Effector memory CD4-positive, alpha-beta T cell (primary cell): ENCODE measurements around the gene ADIPOR2.

Experiments
- DNase-seq, 3 donors: peaks; one replicate each; pipeline ENCODE4 v3.0.0-alpha.2; 2020
- H3K27ac ChIP-seq: 2 replicates; pipeline ENCODE4 v1.7.0; 2013; ENCODE audit warnings: mild to moderate bottlenecking, low read length, moderate library complexity; ENCODE audit not compliant: insufficient read depth, poor library complexity, severe bottlenecking
- H3K27me3 ChIP-seq: replicated peaks from 2 replicates; pipeline ENCODE4 v1.7.0; 2013; ENCODE audit warnings: mild to moderate bottlenecking, low read length; ENCODE audit not compliant: insufficient read depth, control insufficient read depth, poor library complexity, severe bottlenecking
- H3K36me3 ChIP-seq: 2 replicates; pipeline ENCODE4 v1.7.0; 2013; ENCODE audit warnings: mild to moderate bottlenecking, low read length, moderate library complexity; ENCODE audit not compliant: control insufficient read depth, insufficient read depth
- H3K4me1 ChIP-seq: 2 replicates; pipeline ENCODE4 v1.7.0; 2013; ENCODE audit warnings: low read length, mild to moderate bottlenecking; ENCODE audit not compliant: control insufficient read depth, insufficient read depth, poor library complexity, severe bottlenecking
- H3K4me3 ChIP-seq: 2 replicates; pipeline ENCODE4 v1.7.0; 2013; ENCODE audit warnings: low read length, low read depth, mild to moderate bottlenecking; ENCODE audit not compliant: insufficient read depth, poor library complexity, severe bottlenecking
- H3K9me3 ChIP-seq: 2 replicates; pipeline ENCODE4 v1.7.0; 2013; ENCODE audit warnings: mild to moderate bottlenecking, low read length, moderate library complexity; ENCODE audit not compliant: control insufficient read depth

ADIPOR2 gene

DNA sequence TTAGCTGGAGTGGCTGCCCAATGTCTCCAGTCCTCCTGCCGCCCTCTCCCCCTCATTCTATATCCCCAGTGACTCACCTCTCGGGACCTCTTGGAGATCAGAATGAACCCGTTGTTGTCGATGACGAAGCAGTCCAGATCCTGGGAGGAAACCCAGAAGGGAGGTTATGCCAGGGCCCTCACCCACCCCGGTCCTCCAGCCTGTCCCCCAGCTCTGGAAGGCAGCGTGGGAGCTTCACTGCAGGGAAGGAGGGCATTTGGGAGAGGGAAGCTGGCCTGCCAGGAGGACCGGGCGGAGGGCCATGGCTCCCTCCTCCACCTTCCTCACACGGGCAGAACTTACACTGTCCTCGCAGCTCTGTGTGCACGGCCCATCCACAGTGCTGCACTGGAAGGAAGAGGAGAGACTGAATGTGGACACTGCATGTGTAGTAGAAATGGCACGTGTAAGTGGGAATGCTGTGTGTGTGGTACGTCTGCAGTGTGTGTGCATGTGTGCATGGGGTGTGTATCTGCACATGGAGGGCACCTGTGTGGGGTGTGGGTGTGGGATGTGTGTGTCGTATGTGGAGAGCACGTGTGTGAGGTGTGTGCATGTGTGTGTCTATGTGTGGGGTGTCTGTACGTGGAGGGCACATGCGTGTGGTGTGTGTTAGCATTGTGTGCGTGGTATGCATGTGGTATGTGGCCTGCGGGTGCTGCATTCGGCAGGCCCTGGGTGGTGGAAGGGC lies 119.5 kb downstream of the ADIPOR2 start:
- H3K27ac ChIP-seq: no peak overlapping the region
- H3K4me3 ChIP-seq: no peak overlapping the region
- no peaks in the 10 kb centered on the region for H3K27me3 ChIP-seq
- H3K4me1 ChIP-seq: no peaks in the 10 kb centered on the region
- no peak for DNase-seq
- H3K36me3 ChIP-seq: no peaks in the 10 kb centered on the region
- no peaks in the 10 kb centered on the region for H3K9me3 ChIP-seq

DNA sequence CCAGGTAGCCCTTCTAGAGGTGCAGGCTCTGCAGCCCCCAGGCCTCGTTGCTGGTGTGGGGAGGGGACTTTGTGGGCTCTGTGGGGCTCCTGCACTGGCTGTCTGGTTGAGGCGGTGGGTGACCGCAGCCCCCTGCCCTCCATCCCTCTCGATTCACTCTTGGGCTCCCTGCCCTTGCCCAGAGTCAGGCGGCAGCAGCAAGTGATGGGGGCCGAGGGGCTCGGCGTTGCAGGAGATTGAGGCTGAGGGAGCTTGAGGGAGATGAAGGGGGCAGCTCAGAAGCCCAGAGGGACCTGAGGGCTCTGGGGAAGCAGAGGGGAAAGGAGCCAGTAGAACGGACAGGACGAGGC lies 120.0 kb downstream of the ADIPOR2 start:
- no peaks in the 10 kb centered on the region for H3K27me3 ChIP-seq
- no peaks in the 10 kb centered on the region for H3K9me3 ChIP-seq
- peak overlapping the region; percentile 30 for H3K27ac ChIP-seq
- no peaks in the 10 kb centered on the region for H3K36me3 ChIP-seq
- DNase-seq: no peak
- H3K4me1 ChIP-seq: no peaks in the 10 kb centered on the region
- no peak overlapping the region for H3K4me3 ChIP-seq

DNA sequence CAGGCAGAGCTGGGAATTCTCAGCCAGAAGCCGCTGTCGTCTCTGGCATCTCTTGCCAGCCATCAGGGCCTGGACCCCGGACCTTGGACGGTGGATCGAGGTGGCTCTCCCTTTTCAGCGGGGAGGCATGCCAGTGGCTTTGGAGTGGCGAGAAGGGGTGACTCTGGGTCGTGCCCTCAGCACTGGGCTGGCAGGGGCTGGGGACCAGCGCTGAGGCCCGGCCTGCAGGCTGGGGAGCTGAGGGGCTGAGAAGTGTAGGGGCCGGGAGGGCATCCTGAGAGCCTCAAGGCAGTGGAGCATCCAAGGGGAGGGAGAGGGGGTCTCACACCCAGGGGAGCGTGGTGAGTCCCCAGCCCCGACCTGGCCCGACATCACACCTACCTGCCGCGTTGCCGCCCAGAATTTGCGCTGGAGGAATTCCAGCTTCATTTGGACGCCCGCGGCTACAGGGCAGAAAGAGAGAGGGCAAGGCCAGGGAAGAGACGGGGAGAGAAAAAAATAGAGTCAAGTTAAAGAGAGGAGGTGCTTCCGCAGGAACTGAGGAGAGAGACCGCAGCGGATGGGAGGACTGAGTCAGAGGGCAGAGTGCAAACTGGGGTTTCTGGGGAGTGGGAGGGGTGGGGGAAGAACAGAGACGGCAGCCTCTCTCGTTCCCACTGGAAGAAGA lies 120.5 kb downstream of the ADIPOR2 start:
- Histone ChIP-seq H3K27ac (peak overlapping the region; percentile 30), H3K4me1 (no peaks in the 10 kb centered on the region), H3K36me3 (no peaks in the 10 kb centered on the region), H3K4me3 (no peak overlapping the region), H3K9me3 (no peaks in the 10 kb centered on the region), H3K27me3 (no peaks in the 10 kb centered on the region)
- DNase-seq: peak; percentile 34 to 49 (median 40)

DNA sequence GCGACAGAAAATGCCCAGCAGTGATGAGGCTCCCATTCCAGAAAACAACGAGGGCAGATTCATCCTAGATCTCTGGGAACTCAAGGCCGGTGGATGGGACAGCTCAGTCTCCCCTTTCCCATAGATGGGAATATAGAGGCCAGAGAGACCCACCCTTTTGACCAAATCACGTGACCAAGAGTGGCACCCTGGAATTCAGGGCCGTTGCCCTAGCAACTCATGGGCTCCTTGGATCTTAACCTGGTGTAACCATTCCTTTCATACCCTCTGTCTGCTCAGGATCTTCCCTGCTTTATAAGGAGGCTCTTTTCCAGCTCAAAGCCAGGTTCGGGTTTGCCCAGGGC lies 121.0 kb downstream of the ADIPOR2 start:
- H3K9me3 ChIP-seq: no peaks in the 10 kb centered on the region
- no peak overlapping the region for H3K4me3 ChIP-seq
- H3K27me3 ChIP-seq: no peaks in the 10 kb centered on the region
- no peak overlapping the region for H3K27ac ChIP-seq
- DNase-seq: no peak
- H3K4me1 ChIP-seq: no peaks in the 10 kb centered on the region
- H3K36me3 ChIP-seq: no peaks in the 10 kb centered on the region

DNA sequence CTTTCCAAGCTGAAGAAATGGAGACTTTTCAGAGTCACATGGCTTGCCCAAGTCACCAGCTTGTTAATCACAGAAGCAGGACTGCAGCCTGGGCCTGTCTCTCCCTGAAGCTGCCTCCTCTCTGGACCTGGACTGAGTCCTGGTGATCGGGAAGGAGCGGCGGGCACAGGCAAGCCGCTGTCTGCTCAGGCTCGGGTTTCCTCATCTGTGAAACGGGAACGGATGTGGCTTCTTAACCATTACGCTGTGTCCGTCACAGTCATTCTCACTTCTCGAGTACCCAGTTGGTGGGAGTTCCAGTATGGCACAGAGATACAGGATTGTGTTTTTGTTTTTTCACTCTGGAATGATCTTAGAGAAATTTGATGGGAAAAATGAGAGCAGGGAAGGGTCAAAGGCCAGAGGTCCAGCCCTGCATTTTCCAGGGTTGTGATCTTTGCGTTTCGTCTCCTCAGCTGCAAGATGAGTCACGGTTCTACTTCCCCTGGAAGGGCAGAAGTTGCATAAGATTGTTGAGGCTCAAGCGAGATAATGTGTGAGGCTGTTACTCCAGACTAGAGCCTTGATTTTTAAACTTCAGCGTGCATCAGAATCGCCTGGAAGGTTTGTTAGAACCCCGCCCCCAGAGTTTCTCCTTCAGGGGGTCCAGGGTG lies 121.9 kb downstream of the ADIPOR2 start:
- no peak overlapping the region for H3K27ac ChIP-seq
- H3K4me1 ChIP-seq: no peaks in the 10 kb centered on the region
- no peaks in the 10 kb centered on the region for H3K27me3 ChIP-seq
- H3K9me3 ChIP-seq: no peaks in the 10 kb centered on the region
- H3K4me3 ChIP-seq: no peak overlapping the region
- no peaks in the 10 kb centered on the region for H3K36me3 ChIP-seq
- no peak for DNase-seq

DNA sequence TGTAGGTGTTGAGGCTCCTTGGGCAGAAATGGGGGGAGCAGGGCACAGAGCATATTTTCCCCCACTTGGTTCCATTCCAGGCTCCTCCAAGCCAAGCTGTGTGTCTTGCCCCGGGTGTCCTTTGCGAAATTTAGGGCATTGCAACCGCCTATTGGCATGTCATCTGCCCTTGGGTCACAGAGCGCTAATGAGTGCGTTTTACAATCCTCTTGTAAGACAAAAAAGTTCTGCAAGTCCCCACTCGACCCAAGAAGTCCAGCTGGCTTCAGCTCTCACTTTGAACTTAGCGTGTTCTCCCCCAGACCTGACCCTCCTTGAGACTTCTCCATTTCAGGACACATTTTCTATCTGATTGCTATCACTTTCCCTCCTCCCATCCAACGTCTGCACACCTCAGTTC lies 123.4 kb downstream of the ADIPOR2 start:
- Histone ChIP-seq H3K36me3 (no peaks in the 10 kb centered on the region), H3K27ac (no peak overlapping the region), H3K27me3 (no peaks in the 10 kb centered on the region), H3K4me3 (no peak overlapping the region), H3K4me1 (no peaks in the 10 kb centered on the region), H3K9me3 (no peaks in the 10 kb centered on the region)
- no peak for DNase-seq

DNA sequence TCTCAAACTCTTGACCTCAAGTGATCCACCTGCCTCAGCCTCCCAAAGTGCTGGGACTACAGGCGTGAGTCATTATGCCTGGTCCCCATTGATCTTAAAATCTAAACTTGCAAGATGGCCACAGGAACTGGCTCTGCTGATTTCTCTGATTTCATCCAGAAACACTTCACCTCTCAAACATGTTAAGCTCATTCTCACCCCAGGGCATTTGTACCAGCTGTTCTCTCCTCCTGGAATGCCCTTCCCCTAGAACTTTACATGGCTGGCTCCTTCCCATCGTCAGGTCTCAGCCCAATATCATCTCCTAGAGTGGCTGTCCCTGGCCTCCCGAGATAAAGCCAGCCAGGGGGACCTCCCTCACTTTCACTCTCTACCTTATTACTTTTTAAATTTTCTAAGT lies 124.2 kb downstream of the ADIPOR2 start:
- no peaks in the 10 kb centered on the region for H3K9me3 ChIP-seq
- no peaks in the 10 kb centered on the region for H3K36me3 ChIP-seq
- no peak overlapping the region for H3K4me3 ChIP-seq
- no peak for DNase-seq
- no peaks in the 10 kb centered on the region for H3K27me3 ChIP-seq
- no peak overlapping the region for H3K27ac ChIP-seq
- H3K4me1 ChIP-seq: no peaks in the 10 kb centered on the region

DNA sequence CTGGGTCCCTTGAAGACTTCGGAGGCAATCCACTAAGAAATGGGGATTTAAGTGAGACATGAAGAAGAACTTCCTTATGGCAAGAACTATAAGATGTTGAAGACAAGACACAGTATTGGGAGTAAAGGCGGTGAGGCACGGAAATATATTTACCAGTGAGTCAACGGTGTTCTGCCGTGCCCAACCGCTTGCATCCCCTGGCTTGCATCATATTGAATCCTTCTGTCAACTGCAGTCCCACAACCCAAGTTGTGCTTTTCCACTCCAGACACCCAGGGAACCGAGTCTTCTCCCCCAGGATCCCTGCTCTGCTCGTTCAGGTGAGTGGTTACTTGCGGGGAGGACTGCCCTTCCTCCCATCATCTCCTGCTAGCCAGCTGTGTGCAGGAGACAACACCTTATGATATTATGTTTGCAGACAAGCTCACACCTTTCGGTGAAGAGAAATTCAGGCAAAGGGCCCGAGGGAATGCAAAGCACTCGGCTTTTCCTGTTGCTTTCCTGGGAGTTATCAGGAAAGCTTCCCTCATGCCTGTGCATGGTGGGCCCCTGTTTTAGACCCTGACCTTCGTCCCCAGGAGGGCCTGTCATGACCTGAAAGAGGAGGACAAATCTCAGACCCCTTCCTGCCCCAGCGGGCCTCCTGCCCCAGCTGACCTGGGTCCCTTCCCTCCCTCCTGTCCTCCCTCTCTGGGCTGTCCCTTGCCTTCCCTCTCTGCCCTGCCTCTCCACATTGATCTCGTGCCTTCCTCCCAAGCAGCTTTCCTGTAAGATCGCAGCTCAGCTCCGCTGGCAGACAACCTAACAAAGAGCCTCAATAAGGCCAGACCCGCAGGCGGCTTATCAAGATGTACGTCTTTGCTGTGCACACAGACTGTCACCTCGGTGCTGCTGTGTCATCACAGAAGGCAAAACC lies 125.2 kb downstream of the ADIPOR2 start:
- H3K36me3 ChIP-seq: no peaks in the 10 kb centered on the region
- no peak for DNase-seq
- no peaks in the 10 kb centered on the region for H3K27me3 ChIP-seq
- H3K9me3 ChIP-seq: no peaks in the 10 kb centered on the region
- H3K4me1 ChIP-seq: no peaks in the 10 kb centered on the region
- H3K27ac ChIP-seq: no peak overlapping the region
- H3K4me3 ChIP-seq: no peak overlapping the region

DNA sequence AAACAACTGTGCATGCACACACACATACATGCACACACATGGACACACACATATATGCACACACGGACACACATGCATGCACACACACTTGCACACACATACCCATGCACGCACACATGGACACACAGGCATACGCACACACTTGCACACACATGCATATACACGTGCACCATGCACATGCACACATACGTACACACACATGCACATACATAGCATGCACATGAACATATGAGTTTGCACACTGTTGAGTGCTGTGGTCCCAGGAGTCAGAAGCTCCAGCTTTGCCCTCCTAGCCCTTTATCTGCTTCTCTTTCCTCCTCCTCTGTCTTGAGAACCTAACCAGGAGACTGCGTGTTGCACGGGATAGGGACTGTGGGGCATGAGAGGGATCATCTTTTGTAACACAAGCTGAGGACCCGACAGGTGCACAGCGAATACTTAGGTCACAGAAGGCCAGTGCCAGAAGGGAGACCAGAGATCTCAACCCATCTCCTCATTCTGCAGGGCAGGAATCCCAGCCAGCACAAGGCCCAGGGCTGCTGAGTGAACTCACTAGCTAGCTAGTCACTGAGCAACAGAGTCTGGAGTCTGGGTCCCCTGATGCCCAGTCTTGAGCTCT lies 126.0 kb downstream of the ADIPOR2 start:
- Histone ChIP-seq H3K36me3 (no peaks in the 10 kb centered on the region), H3K9me3 (no peaks in the 10 kb centered on the region), H3K4me1 (no peaks in the 10 kb centered on the region), H3K27ac (no peak overlapping the region), H3K4me3 (no peak overlapping the region), H3K27me3 (peaks cover 4% of the 10 kb centered on the region)
- DNase-seq: no peak
